ENCODE data around the gene ETFDH. TPM values are rescaled to one million over a fixed set of nuclear protein-coding genes. Genes with fewer than 3 reads are reported as not detected.
A peak's percentile ranks its signal among the peaks of the same experiment; 100 is the strongest.
"Not testable (repeated sequence)": the region's sequence is repeated elsewhere in the genome, so short reads cannot be mapped to it uniquely, and the experiment has no call there.

Gene ETFDH
- total RNA-seq, 1 experiment from 2014 or later, result 17.6 TPM

DNA sequence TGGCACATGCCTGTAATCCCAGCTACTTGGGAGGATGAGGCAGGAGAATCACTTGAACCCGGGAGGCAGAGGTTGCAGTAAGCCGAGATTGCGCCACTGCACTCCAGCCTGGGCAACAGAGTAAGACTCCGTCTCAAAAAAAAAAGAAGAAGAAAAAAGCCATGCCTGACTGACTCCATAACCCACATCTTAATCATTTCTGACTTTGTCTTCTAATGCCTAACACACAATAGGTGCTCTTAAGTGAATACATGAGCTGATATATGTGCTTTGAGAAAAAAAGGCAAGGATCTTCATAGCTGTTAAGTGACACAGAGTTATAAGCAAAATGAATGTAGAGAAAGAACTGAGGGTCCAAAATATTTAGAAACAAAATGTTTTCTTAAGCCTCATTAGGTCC lies 40.5 kb downstream of the ETFDH start:
- not testable (repeated sequence) for H3K9me3 ChIP-seq (replicated peaks); H3K27ac ChIP-seq; H3K4me3 ChIP-seq; H3K4me1 ChIP-seq (replicated peaks); H3K27me3 ChIP-seq (replicated peaks); DNase-seq (ENCODE audit: low read depth in 1 of 2, low spot score in 2 of 2)
- peaks cover 88% of the 10 kb centered on the region for H3K36me3 ChIP-seq

DNA sequence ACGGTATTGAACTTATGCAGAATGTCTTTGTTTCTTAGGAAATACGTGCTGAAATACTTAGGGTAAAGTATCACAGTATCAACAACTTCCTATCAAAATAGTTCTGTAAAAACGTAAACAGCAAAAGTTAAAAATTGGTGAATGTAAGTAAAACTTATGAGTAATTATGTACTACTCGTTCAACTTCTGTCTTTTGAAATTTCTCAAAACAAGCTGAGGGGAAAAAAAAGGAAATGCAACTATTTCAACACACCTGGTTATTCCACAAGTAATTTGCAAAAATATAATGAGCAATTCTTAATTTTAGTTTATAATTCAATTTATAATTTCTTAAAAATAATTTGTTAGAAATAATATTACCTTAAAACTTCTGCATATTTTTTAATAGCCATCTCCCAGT lies 42.8 kb downstream of the ETFDH start:
- no peaks in the 10 kb centered on the region for H3K27me3 ChIP-seq (replicated peaks)
- H3K36me3 ChIP-seq, result peaks cover 88% of the 10 kb centered on the region
- H3K9me3 ChIP-seq (replicated peaks), result no peaks in the 10 kb centered on the region
- no peaks in the 10 kb centered on the region for H3K4me1 ChIP-seq (replicated peaks)
- H3K4me3 ChIP-seq, result no peak overlapping the region
- no peak overlapping the region for H3K27ac ChIP-seq
- no peak for DNase-seq (ENCODE audit: low read depth in 1 of 2, low spot score in 2 of 2)

DNA sequence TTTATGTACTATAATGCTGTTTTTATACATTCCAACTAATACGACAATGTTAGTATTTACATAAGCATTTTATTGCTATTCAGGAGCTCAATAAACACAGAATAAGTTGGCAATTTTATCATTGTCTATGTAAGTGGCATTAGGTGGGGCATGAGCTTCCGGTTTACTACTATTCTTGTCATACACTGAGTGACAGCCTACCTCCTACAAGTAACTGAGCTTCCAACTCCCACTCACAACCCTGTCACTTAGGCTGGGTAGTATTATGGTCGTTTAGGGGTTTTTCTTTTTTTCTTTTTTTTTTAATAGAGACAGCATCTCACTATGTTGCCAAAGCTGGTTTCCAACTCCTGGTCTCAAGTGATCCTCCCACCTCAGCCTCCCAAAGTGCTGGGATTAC lies 43.7 kb downstream of the ETFDH start:
- peaks cover 88% of the 10 kb centered on the region for H3K36me3 ChIP-seq

DNA sequence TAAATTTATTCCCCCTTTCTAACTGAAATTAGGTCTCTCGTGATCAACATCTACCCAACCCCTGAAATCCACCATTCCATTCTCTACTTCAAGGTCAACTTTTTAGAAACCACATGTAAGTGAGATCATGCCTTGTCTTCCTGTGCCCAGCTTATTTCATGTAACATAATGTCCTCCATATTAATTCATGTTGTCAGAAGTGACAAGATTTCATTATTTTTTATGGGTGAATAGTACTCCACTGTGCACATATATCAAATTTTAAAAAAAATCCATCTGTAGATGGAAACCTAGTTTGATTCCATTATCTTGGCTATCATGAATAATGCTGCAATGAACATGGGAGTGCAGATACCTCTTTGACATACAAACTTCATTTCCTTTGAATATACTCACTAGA lies 49.6 kb downstream of the ETFDH start:
- H3K9me3 ChIP-seq (replicated peaks), result no peaks in the 10 kb centered on the region
- H3K4me1 ChIP-seq (replicated peaks), result peaks cover 8% of the 10 kb centered on the region; the same call in 1 of the 2 replicates
- peaks cover 51% of the 10 kb centered on the region for H3K36me3 ChIP-seq
- H3K4me3 ChIP-seq, result no peak overlapping the region; the same call in 1 of the 2 replicates
- no peak for DNase-seq (ENCODE audit: low read depth in 1 of 2, low spot score in 2 of 2)
- no peaks in the 10 kb centered on the region for H3K27me3 ChIP-seq (replicated peaks)
- no peak overlapping the region for H3K27ac ChIP-seq

More for the DNA sequence above, 43.7 kb downstream of the ETFDH start:
- H3K4me1 ChIP-seq (replicated peaks), result no peaks in the 10 kb centered on the region
- no peaks in the 10 kb centered on the region for H3K27me3 ChIP-seq (replicated peaks)
- no peak for DNase-seq (ENCODE audit: low read depth in 1 of 2, low spot score in 2 of 2)
- no peak overlapping the region for H3K4me3 ChIP-seq
- no peak overlapping the region for H3K27ac ChIP-seq
- H3K9me3 ChIP-seq (replicated peaks), result no peaks in the 10 kb centered on the region

DNA sequence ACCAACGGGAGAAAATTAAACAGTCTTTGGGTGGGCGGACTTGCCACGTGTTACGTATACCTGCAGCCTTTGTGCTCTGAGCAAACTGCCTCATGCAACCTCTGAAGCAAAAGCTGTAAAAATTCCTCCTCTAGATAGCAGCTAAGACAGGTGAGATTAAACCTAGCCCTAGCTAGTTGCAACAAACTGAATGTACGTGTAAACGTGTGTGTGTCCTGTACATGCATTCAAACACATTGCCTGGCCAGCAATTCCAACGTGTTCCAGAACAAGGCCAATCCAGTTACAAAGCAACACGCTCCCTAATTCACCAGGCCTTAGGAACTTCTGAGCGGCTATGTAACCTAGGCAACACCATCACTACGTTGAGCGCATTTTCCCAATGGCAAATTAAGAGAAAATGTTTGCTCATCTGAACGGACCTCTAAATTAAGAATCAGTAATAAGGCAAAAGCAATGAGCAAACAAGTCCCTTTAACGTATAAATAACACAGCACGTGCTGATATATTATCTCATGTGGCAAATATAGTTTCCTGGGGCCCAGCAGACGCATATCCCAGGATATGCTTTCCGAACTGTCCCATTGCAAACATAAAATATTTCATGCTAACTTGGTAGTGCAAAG lies 50.3 kb downstream of the ETFDH start:
- Histone ChIP-seq H3K27me3 (replicated peaks) (no peaks in the 10 kb centered on the region), H3K36me3 (peaks cover 45% of the 10 kb centered on the region), H3K4me1 (replicated peaks) (peaks cover 8% of the 10 kb centered on the region; the same call in 1 of the 2 replicates), H3K4me3 (peak overlapping the region; percentile 73), H3K27ac (peak overlapping the region; percentile 80), H3K9me3 (replicated peaks) (no peaks in the 10 kb centered on the region)
- peak in 1 of 2 experiments; percentile 27 for DNase-seq (ENCODE audit: low read depth in 1 of 2, low spot score in 2 of 2)

DNA sequence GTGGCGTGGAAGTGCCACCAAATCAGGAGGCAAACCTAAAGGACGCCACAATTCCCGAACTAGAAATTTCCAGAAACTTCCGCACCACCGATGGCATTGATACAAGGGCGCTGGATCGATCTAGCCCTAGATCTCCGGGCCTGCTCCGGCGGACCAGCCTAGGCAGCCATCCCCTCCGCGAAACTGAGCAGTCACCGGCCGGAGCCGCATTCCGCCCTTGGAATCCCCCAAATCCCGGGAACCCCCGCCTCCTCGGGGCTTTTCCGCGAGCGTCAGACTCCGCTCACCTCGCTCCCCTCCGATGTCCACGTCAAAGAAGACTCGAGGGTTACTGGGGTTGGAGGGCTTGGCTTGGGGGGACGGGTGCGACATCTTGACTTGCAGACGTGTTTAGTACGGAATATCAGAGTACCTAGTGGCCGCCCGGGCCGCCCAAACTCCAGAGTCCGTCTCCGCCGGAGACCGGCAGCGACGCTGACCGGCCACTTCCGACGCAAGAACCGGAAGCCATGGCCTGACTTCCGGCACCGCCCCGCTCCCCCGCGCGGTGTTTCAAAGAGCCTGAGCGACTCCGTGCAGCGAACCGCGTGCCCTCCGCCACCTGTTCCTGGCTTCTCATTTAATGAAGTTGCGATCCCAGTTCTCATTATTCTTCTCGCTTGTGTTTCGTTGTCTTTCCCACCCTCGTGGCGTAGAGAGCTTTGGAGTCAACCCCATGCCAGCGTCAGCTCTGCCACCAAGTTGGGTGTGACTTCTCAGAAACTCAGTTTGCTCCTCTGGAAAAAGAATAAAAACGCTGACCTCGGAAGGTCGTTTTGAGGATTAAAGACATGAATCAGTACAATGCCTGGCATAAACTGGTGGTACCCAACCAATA lies 51.1 kb downstream of the ETFDH start, which contains the start of gene PPID:
TSS of gene PPID (minus strand) at position 480 of the 877 bp plus-strand sequence. CDS start at position 372, 108 bp downstream.
- peak within 1 kb of the TSS; percentile 80 for H3K27ac ChIP-seq
- DNase-seq (ENCODE audit: low read depth in 1 of 2, low spot score in 2 of 2), result peak; percentile 81 to 88
- H3K4me3 ChIP-seq, result peak within 1 kb of the TSS; percentile 73
- H3K27me3 ChIP-seq (replicated peaks), result no peaks in the 10 kb centered on the region
- peaks cover 38% of the 10 kb centered on the region for H3K36me3 ChIP-seq
- peaks cover 8% of the 10 kb centered on the region; the same call in 1 of the 2 replicates for H3K4me1 ChIP-seq (replicated peaks)
- no peaks in the 10 kb centered on the region for H3K9me3 ChIP-seq (replicated peaks)

DNA sequence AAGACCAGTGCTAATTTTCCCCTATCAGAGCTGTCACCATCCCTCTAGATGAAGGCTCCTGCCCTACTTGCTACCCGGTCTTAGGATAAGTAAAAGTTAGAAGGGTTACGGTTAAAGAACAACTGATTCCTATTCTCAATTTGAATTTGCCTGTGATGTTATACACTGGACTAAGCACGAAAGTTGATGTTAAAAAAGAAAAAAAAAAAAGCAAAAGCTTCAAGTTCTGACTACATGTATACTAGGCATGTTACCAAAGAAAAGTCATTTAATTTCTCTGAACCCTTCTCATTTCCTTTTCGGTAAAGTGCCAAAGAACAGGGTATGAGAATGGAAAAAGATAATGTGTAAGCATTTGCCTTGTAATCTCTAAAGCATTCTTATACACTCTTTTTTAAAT lies 52.5 kb downstream of the ETFDH start:
- H3K27ac ChIP-seq, result no peak overlapping the region

DNA sequence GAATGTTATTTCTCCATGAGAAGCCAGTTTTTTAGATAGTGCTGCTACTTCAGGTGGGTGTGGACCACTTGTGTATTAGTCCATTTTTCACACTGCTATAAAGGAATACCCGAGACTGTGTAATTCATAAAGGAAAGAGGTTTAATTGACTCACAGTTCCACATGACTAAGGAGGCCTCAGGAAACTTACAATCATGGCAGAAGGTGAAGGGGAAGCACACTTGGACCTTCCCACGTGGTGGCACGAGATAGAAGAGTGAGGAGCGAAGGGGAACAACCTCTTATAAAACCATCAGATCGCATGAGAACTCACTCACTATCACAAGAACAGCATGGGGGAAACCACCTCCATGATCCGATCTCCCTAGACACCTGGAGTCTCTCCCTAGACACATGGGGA lies 54.5 kb downstream of the ETFDH start:
- Histone ChIP-seq H3K36me3 (peaks cover 3% of the 10 kb centered on the region), H3K4me1 (replicated peaks) (peaks cover 8% of the 10 kb centered on the region; the same call in 1 of the 2 replicates), H3K27me3 (replicated peaks) (peaks cover 5% of the 10 kb centered on the region; the same call in 1 of the 2 replicates), H3K9me3 (replicated peaks) (no peaks in the 10 kb centered on the region), H3K4me3 (no peak overlapping the region), H3K27ac (no peak overlapping the region)
- no peak for DNase-seq (ENCODE audit: low read depth in 1 of 2, low spot score in 2 of 2)

More for the DNA sequence above, 52.5 kb downstream of the ETFDH start:
- Histone ChIP-seq H3K4me3 (no peak overlapping the region), H3K36me3 (peaks cover 23% of the 10 kb centered on the region), H3K4me1 (replicated peaks) (peaks cover 8% of the 10 kb centered on the region; the same call in 1 of the 2 replicates), H3K27me3 (replicated peaks) (peaks cover 4% of the 10 kb centered on the region; the same call in 1 of the 2 replicates), H3K9me3 (replicated peaks) (no peaks in the 10 kb centered on the region)
- DNase-seq (ENCODE audit: low read depth in 1 of 2, low spot score in 2 of 2), result no peak

DNA sequence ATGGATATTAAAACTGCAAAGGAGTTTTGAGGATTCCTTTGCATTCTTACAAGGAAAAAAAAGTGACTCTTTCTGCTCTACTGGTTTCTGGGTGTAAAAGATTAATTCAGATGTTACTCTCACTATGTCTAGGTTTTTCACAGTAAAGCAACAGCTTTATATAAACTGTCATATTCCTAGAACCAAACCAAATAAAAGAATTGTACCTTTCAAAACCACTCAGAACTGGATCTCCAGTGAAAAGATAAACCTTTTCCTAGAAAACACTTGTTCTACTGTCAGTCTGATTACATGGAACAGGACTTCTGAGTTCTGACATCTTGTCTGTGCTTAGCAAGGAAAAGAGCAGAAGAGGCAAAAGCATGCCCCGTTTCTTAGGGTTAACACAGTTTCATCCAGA lies 56.1 kb downstream of the ETFDH start:
- no peak overlapping the region for H3K27ac ChIP-seq
- H3K27me3 ChIP-seq (replicated peaks), result peaks cover 5% of the 10 kb centered on the region; the same call in 1 of the 2 replicates
- no peak for DNase-seq (ENCODE audit: low read depth in 1 of 2, low spot score in 2 of 2)
- H3K4me3 ChIP-seq, result no peak overlapping the region
- H3K36me3 ChIP-seq, result no peaks in the 10 kb centered on the region
- H3K4me1 ChIP-seq (replicated peaks), result 0 out of 2 replicates have a peak, but pooled peaks cover 4% of the 10 kb centered on the region
- no peaks in the 10 kb centered on the region for H3K9me3 ChIP-seq (replicated peaks)

DNA sequence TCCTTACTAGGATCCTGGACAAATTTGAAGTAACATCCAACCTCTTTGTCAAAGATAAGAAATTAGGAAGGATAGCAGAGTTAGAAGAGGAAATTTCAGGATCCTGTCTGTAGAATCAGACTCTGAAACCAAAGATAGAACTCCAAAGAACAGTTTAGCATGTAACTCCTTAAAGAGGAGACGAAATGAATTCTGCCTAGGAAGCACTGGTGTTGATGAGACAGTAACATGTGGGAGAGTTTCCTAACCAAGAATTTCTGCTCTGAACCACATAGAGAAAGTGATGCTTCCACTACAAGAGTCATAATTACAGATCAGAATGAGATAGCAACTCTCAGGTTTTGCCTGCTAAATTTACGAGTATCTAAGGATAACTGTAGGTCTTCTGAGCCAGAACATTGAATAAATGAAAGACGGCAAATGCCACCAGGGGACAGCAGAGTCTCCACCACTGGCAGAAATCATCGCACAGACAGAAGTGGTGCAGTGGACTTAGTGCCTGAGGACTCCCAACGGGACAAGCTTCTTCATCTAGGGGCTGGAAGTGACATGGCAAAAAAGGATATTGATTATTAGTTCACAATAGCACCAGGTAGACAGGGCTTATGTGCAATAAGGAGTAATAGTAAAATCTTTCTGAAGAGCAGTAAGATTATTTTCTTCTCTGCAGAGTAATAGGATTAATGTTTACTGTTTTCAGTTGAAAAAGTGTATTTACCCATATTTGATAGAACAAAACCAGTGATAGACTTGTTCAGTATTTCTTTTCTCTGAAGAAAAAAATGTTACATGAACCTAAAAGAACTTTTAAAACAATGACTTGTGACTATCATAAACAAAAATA lies 57.8 kb downstream of the ETFDH start:
- no peaks in the 10 kb centered on the region for H3K9me3 ChIP-seq (replicated peaks)
- DNase-seq (ENCODE audit: low read depth in 1 of 2, low spot score in 2 of 2), result peak; percentile 56 to 62
- no peak overlapping the region for H3K4me3 ChIP-seq
- H3K27ac ChIP-seq, result no peak overlapping the region
- H3K36me3 ChIP-seq, result no peaks in the 10 kb centered on the region
- H3K4me1 ChIP-seq (replicated peaks), result no peaks in the 10 kb centered on the region
- peaks cover 5% of the 10 kb centered on the region; the same call in 1 of the 2 replicates for H3K27me3 ChIP-seq (replicated peaks)

DNA sequence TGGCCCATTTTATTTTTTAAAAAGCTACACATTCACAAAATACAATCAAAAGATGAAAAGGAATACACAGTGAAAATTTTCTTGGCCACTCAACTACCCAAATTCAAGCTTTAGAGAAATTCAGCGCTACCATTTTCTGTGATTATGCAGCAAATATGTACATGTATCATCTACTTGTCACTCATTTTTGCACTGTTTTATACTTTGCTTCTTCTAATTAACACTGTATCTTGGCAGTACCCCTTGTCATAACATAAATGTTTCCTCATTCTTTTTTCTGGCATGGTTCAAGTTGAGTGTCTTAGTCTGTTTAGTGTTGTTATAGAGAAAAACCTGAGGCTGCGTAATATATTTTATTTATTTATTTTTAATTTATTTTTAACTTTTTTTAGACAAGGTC lies 66.8 kb downstream of the ETFDH start:
- H3K36me3 ChIP-seq, result no peaks in the 10 kb centered on the region
- 0 out of 2 replicates have a peak, but pooled peaks cover 3% of the 10 kb centered on the region for H3K27me3 ChIP-seq (replicated peaks)
- H3K27ac ChIP-seq, result no peak overlapping the region
- DNase-seq (ENCODE audit: low read depth in 1 of 2, low spot score in 2 of 2), result no peak
- H3K9me3 ChIP-seq (replicated peaks), result no peaks in the 10 kb centered on the region
- no peaks in the 10 kb centered on the region for H3K4me1 ChIP-seq (replicated peaks)
- no peak overlapping the region for H3K4me3 ChIP-seq

DNA sequence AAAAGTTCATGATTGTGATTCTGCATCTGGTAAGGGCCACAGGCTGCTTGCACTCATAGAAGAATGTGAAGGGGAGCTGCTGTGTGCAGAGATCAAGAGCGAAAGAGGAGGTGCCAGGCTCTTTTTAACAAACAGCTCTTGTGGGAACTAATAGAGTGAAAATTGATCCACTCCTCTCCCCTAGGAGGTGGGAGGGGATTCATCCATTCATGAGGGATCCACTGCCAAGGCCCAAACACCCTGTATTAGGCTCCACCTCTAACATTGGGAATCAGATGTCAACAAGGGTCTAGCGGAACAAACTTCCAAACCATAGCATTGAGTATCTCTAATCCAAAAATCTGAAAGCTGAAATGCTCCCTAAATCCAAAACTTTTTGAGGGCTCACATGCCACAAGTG lies 67.5 kb downstream of the ETFDH start:
- H3K4me3 ChIP-seq, result no peak overlapping the region
- H3K27ac ChIP-seq, result no peak overlapping the region
- no peaks in the 10 kb centered on the region for H3K36me3 ChIP-seq
- DNase-seq (ENCODE audit: low read depth in 1 of 2, low spot score in 2 of 2), result no peak
- no peaks in the 10 kb centered on the region for H3K9me3 ChIP-seq (replicated peaks)
- H3K27me3 ChIP-seq (replicated peaks), result 0 out of 2 replicates have a peak, but pooled peaks cover 3% of the 10 kb centered on the region
- no peaks in the 10 kb centered on the region for H3K4me1 ChIP-seq (replicated peaks)

DNA sequence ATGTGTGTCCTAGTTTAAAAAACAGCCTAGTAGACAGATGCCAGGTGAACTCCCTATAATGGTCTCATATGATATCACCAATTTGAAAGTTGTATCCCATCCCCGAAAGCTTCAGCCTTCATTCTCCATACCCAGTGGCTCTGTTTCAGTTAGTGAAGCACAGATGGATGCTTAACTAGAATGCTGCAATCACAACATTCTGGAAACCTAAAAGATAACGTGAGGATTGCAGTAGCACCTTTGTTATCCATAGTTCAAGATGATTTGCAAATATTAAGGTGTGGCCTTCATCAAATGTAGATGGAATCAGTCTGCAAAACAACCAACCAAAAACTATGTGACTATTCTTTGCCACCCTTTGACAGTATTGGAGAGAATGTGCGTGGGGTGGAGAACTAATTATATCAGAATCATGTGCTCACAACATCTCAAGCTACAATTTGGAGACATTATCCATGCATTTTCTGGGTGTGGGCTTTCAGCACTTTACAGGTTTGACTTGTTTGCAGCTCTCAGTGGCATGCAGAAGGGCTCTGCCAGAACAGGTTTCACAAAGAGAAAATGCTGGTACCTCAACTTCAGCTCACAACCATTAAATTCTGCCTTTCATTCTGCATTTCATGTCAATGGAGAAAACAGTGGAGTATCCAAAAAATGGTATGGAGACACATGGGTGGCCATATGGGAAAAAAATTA lies 69.4 kb downstream of the ETFDH start:
- Histone ChIP-seq H3K4me1 (replicated peaks) (no peaks in the 10 kb centered on the region), H3K4me3 (no peak overlapping the region), H3K27me3 (replicated peaks) (0 out of 2 replicates have a peak, but pooled peaks cover 3% of the 10 kb centered on the region), H3K27ac (no peak overlapping the region), H3K36me3 (no peaks in the 10 kb centered on the region), H3K9me3 (replicated peaks) (no peaks in the 10 kb centered on the region)
- no peak for DNase-seq (ENCODE audit: low read depth in 1 of 2, low spot score in 2 of 2)

Data from SJSA1 (cell line).